ENCODE results near the gene THADA.

THADA gene

GRCh38 chr2:43265001-43265400 lies 330.8 kb downstream of the THADA start:
- DNase-seq, result peak; percentile 60

- no peak for DNase-seq
These were observed 332.9 kb downstream of the THADA start for GRCh38 chr2:43262951-43263350.

GRCh38 chr2:43262239-43262638 lies 333.6 kb downstream of the THADA start:
- DNase-seq, result no peak

- DNase-seq, result no peak
These were observed 336.3 kb downstream of the THADA start for GRCh38 chr2:43259512-43259911.

GRCh38 chr2:43258547-43259156 lies 337.2 kb downstream of the THADA start:
- DNase-seq, result no peak

- DNase-seq, result peak; percentile 54
These were observed 340.4 kb downstream of the THADA start for GRCh38 chr2:43255296-43255910.

- DNase-seq, result no peak
These were observed 341.5 kb downstream of the THADA start for GRCh38 chr2:43254331-43254730.

GRCh38 chr2:43251171-43251731 lies 344.6 kb downstream of the THADA start:
- DNase-seq, result peak; percentile 79

- DNase-seq, result no peak
These were observed 345.8 kb downstream of the THADA start for GRCh38 chr2:43250015-43250414.

- DNase-seq, result no peak
These were observed 347.2 kb downstream of the THADA start for GRCh38 chr2:43248621-43249020.

GRCh38 chr2:43246641-43247040 lies 349.2 kb downstream of the THADA start:
- no peak for DNase-seq

GRCh38 chr2:43241558-43241957 lies 354.3 kb downstream of the THADA start:
- DNase-seq, result no peak

GRCh38 chr2:43240766-43241150 lies 355.1 kb downstream of the THADA start:
- no peak for DNase-seq

- DNase-seq, result no peak
These were observed 355.7 kb downstream of the THADA start for GRCh38 chr2:43239981-43240765.

- DNase-seq, result no peak
These were observed 357.0 kb downstream of the THADA start for GRCh38 chr2:43238813-43239212.

GRCh38 chr2:43238176-43238575 lies 357.7 kb downstream of the THADA start:
- no peak for DNase-seq

- no peak for DNase-seq
These were observed 362.3 kb downstream of the THADA start for GRCh38 chr2:43233218-43234212.

- no peak for DNase-seq
These were observed 364.6 kb downstream of the THADA start for GRCh38 chr2:43230951-43231827.

GRCh38 chr2:43230351-43230885 lies 365.4 kb downstream of the THADA start:
- DNase-seq, result no peak

GRCh38 chr2:43228756-43229659 lies 366.8 kb downstream of the THADA start:
- DNase-seq, result peak; percentile 35

Measured in left hindlimb (tissue), 1 donor.